Measurements from ENCODE around the gene ERC2.

ERC2 gene

DNA sequence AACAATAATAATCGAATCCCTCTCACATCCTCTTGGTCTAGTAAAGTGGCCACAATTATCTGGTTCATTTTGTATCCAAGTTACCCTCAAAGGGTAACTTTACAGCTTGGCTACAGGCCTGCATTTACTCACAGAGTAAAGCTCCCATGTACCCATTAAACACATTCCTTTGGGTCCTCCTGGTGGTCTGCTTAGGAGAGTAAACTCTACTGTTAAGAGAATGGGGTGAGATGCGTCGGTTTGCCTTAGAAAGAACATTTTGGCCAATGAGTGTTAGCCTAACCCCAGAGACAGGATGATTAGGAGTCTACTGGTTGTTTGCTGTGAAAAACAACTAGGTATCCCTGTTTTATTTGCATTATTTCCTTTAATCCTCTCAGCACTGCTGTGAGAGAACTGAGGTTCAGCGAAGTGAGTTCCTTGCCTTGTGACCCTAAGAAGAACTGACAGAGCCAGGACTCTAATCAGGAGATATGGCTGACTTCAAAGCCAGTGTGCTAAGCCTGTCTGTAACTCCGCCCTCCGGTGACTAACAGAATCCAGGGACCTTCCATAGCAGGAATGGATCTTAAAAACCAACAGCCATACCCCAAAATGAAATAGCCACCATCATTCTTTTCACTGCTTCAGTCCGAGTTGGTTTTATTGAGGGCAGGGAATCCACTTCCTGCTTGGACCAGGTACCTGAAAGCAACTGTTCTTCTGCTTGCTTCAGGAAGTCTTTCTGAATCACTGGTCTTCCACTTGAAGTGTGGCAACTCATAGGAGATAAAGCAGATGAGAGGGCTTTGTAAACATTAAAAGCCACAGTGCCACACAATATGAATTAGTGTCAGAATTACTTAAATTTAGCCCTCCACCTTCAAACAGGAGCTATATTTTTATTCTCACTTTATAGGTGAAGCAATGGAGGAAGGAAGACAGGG lies 663.8 kb downstream of the ERC2 start:
- no peak for DNase-seq (ENCODE audit: low read depth in 2 of 3, low spot score in 1 of 3)

DNA sequence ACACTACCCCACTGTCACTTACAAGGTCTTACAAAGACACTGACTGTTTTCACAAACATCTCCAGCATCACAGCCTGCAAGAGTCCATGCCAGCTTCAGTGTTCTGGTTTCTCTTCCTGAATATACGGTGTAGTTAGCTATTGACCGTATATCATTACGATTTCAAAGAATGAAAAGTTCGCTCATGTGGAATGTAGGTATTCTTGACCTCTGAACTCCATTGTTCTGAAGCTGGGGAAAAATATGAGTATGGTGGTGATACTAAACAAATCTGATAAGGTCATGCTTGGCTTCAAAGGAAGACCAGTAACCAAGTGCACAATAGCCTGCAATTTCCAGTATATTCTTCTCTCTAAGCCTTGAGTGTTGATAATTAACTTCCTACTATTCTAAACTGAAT lies 665.5 kb downstream of the ERC2 start:
- DNase-seq (ENCODE audit: low read depth in 2 of 3, low spot score in 1 of 3), result no peak

GRCh38 chr3:55801676-55802075 lies 666.6 kb downstream of the ERC2 start:
- no peak for DNase-seq (ENCODE audit: low read depth in 2 of 3, low spot score in 1 of 3)

DNA sequence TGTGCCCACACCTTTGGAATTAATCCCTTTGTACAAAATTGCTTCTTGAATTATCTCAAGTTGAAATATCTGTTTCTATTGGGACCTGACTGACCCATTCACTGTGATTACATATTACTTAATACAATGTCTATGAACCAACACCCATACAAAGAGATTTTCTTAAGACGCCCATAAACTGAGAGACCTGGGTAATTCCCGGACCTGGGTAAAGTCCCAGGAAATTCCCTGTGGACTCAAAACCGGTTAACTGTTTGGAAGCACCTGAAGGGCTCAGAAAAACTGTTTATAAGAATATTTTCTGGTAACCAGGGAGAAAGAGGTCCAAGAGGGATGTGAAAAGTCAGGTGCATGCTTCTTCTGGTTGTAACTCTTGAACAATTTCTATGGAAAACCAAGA lies 667.2 kb downstream of the ERC2 start:
- no peak for DNase-seq (ENCODE audit: low read depth in 2 of 3, low spot score in 1 of 3)

- no peak for DNase-seq (ENCODE audit: low read depth in 2 of 3, low spot score in 1 of 3)
Measured at GRCh38 chr3:55797775-55798174, 670.5 kb downstream of the ERC2 start.

GRCh38 chr3:55797084-55797483 lies 671.2 kb downstream of the ERC2 start:
- no peak for DNase-seq (ENCODE audit: low read depth in 2 of 3, low spot score in 1 of 3)

DNA sequence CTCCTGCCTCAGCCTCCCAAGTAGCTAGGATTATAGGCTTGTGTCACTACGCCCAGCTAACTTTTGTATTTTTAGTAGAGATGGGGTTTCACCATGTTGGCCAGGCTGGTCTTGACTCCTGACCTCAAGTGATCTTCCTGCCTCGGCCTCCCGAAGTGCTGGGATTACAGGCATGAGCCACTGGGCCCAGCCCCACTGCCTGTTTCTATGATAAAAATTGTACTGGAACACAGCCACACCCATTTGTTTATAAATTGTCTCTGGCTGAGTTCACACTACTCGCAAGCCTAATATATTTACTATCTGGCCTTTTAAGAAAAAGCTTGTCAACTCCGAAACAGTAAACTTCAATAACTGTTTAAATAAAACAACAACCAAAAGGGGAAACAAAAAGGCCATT lies 671.7 kb downstream of the ERC2 start:
- no peak for DNase-seq (ENCODE audit: low read depth in 2 of 3, low spot score in 1 of 3)

DNA sequence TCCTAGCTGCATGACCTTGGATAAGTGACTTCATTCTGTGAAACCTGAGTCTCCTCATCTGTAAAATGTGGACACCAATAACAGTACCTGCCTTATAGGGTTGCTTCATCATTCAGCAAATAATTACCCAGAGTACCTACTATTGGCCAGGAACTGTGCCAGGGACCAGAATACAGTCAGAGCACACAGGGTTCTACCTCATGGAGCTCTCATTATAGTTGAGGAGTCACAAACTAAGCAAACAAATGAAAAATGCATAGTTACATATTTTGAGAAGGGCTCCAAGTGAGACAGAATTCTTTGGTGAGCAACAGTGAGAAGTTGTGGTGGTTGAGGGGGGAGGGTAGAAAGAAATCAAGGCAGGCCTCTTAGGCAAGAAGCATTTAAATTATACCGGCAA lies 672.5 kb downstream of the ERC2 start:
- DNase-seq (ENCODE audit: low read depth in 2 of 3, low spot score in 1 of 3), result no peak

DNA sequence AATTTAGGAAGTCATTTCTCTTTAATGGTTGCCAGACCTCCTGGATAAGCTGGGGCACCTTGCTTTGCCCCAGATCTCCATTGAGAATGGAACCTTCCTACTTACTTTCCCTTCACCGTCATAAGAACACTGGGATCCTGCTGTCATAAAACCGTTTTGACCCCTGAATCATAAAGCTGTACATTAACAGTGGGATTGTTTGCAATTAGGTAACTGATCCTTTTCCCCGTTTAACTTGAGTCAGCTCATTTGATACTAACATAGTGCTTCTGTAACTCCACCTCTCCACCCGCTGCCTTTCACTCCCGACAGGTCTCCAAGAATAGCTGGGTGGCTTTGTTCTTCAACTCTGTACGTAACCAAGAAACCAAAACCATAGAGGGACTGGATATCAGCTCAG lies 673.0 kb downstream of the ERC2 start:
- no peak for DNase-seq (ENCODE audit: low read depth in 2 of 3, low spot score in 1 of 3)

DNA sequence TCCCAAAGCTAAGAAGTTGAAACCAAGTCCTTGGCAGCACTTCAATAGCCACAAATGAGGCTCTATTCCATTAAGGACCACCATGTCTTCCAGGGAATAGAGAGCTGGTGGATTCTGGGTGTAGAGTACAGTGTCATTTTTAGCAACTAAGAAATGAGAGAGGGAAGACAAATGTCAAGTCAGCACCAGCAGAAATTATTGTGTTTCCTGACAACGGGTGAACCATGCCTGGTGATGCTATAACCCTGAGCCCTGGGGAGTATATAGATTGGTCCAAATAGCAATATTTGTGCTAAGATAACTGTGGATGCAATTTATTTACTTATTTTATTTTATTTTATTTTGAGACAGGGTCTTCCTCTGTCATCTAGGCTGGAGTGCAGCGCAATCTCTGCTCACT lies 675.5 kb downstream of the ERC2 start:
- no peak for DNase-seq (ENCODE audit: low read depth in 2 of 3, low spot score in 1 of 3)

- no peak for DNase-seq (ENCODE audit: low read depth in 2 of 3, low spot score in 1 of 3)
Measured at GRCh38 chr3:55792009-55792408, 676.3 kb downstream of the ERC2 start.

DNA sequence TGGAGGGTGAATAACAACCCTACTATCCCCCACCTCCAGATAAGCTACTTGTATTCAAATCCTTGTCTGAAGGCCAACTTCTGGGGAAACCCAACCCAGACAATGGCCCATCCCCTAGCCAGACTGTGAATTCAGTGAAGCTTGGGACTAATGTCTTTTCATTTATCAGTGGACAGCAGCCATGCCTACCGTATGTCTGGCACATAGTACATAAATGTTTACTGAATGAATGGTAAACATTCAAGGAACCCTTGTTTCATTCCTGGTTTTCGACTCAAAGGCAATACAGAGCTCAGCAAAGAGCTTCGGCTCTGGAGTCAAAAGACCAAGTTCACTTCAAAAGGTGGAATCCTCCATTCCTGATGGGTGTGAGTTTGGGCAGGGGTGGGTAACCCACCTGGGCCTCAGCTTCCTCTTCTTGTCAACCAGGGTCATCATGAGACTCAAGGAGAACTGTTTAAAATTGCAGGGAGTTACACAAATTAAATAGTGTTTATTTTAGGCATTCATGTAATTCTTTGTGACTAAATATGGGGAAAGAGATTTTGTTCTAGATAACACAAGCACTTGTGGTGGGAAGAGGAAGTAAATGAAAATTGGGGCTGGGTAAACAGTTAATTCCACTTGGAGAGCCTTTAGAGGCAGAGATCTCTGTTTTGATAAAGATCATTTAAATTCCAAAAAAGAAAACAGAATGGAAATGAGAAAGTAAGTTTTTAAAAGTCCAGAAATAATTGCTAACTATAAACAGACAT lies 677.5 kb downstream of the ERC2 start:
- no peak for DNase-seq (ENCODE audit: low read depth in 2 of 3, low spot score in 1 of 3)

GRCh38 chr3:55789516-55789915 lies 678.8 kb downstream of the ERC2 start:
- DNase-seq (ENCODE audit: low read depth in 2 of 3, low spot score in 1 of 3), result no peak

DNA sequence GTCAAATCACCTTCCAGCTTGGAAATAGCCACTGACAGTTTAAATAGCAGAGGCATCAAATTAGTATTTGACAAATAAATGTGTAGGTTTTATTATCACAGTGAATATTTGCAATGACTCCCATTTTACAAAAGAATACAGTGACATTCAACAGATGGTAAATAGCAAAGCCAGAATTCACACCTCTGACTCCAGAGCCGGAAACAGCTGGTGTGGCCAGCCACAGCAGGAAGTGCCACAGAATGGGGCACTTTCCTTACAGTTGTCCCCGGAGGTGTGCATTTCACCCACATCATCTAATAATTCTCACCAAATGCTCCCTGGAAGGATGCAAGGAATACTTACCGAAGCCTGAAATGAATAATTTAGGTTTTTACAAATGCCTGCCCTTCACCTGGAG lies 685.5 kb downstream of the ERC2 start:
- DNase-seq (ENCODE audit: low read depth in 2 of 3, low spot score in 1 of 3), result no peak

GRCh38 chr3:55782351-55782750 lies 685.9 kb downstream of the ERC2 start:
- no peak for DNase-seq (ENCODE audit: low read depth in 2 of 3, low spot score in 1 of 3)

DNA sequence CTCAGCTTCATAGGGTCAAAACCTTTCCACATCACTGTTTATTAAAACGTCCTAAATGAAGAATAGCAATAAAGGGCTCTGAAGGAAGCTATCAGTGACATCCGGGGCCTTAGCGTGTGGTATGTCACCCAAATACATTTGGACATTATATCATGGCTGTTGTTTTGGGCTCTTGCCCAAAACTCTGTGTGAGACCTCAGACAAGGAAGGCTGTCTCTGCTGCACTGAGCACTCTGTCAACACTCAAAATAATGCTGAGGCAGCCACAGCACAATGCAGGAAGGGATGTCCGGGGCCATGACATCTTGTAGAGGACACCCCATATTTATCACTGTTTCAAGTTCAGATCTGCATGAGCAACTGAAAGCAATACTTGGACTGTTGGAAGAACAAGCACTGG lies 687.4 kb downstream of the ERC2 start:
- no peak for DNase-seq (ENCODE audit: low read depth in 2 of 3, low spot score in 1 of 3)

DNA sequence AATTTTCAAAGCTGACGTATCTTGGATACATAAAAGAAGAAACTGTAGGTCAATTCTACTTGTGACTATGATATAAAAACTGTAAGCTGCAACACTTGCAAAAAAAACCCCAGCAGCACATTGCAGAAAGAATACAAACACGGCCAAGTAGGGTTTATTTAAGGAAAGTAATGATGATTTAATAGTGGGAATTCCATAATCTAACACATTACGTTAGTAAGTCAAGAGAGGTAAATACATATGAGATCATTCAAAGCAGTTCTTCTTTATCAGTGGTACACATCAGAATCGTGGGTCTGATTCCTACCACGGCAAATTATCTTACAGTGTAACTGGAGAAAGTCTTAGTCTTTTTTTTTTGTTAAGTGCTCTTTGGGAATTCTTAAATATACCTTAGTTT lies 688.7 kb downstream of the ERC2 start:
- DNase-seq (ENCODE audit: low read depth in 2 of 3, low spot score in 1 of 3), result no peak

- DNase-seq (ENCODE audit: low read depth in 2 of 3, low spot score in 1 of 3), result no peak
Measured at GRCh38 chr3:55775366-55776154, 692.7 kb downstream of the ERC2 start.

DNA sequence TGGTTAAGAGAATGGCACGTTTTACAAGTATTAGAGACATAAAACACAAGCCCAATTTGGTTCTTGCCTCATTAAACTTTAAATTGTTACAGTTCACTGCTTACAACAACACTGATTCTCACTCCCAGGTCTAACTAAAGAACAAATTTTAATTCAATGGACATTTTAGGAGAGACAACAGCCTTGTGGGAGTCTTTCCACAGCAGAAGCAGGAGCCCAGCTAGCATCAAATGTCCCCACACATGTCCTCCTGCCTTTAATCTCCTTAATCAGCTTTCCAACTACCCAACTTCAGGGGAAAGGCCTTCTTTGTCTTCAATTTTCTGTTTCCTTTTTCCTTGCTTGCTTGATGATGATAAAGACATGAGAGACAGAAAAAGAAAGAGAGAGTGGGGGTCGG lies 693.4 kb downstream of the ERC2 start:
- no peak for DNase-seq (ENCODE audit: low read depth in 2 of 3, low spot score in 1 of 3)

GRCh38 chr3:55771503-55771902 lies 696.8 kb downstream of the ERC2 start:
- DNase-seq (ENCODE audit: low read depth in 2 of 3, low spot score in 1 of 3), result no peak

GRCh38 chr3:55770077-55770476 lies 698.2 kb downstream of the ERC2 start:
- DNase-seq (ENCODE audit: low read depth in 2 of 3, low spot score in 1 of 3), result no peak

DNA sequence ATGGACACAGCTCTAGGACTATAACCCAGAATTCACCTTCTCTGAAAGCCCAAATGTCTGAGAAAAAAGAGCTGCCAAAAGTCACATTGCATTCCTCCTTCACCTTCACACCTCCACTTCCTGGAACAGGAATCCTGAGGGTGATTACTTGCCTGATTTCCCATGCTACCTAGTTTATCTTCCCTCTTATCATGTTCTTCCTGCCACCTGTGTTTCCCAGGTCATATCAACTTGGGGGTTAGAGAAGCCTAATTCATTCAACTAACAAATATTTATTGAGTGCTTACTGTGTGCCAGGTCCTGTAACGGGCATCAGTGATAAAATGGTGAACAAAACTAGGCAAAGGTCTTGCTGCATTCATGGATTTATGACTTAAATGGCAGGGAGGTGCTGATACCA lies 701.5 kb downstream of the ERC2 start:
- no peak for DNase-seq (ENCODE audit: low read depth in 2 of 3, low spot score in 1 of 3)

Data from stimulated activated CD4-positive, alpha-beta T cell treated with anti-CD3 and anti-CD28 coated beads, Interleukin-12 subunit alpha, Interleukin-12 subunit beta, amount 100 ng/mL, for 48 hours (primary cell).